GM19023 (cell line): ENCODE data around the gene PKN3.
"Not testable (repeated sequence)": the region's sequence is repeated elsewhere in the genome, so short reads cannot be mapped to it uniquely, and the experiment has no call there.

ENCODE experiments used
- ATAC-seq: cut with Tn5 transposase; IDR thresholded peaks from one replicate; pipeline ENCODE4 v1.9.1; 2021; ENCODE audit warnings: mild to moderate bottlenecking, moderate library complexity; ENCODE audit not compliant: unreplicated experiment

Gene PKN3

GRCh38 chr9:128690684-128691034 is 11.6 kb upstream of the PKN3 start:
- ATAC-seq: no peak

- not testable (repeated sequence) for ATAC-seq
These were observed 8.6 kb upstream of the PKN3 start for GRCh38 chr9:128693738-128694137.

- ATAC-seq: no peak
These were observed 8.0 kb upstream of the PKN3 start for GRCh38 chr9:128694344-128694743.

GRCh38 chr9:128696923-128697707 is 5.2 kb upstream of the PKN3 start:
- no peak for ATAC-seq

- ATAC-seq: not testable (repeated sequence)
These were observed 3.1 kb upstream of the PKN3 start for GRCh38 chr9:128699096-128699795.

- ATAC-seq: no peak
These were observed 962 bp upstream of the PKN3 start for GRCh38 chr9:128701227-128701854.

- no peak for ATAC-seq
These were observed 779 bp downstream of the PKN3 start for GRCh38 chr9:128702949-128703615.

GRCh38 chr9:128703616-128704355 is 1.5 kb downstream of the PKN3 start:
- ATAC-seq: no peak

- no peak for ATAC-seq
These were observed 2.0 kb downstream of the PKN3 start for GRCh38 chr9:128704356-128704670.

GRCh38 chr9:128705051-128705965 is 3.0 kb downstream of the PKN3 start:
- no peak for ATAC-seq

GRCh38 chr9:128706045-128706444 is 3.7 kb downstream of the PKN3 start:
- no peak for ATAC-seq

GRCh38 chr9:128706671-128707381 is 4.5 kb downstream of the PKN3 start:
- no peak for ATAC-seq

GRCh38 chr9:128707446-128707845 is 5.1 kb downstream of the PKN3 start:
- no peak for ATAC-seq

- ATAC-seq: no peak
These were observed 10.4 kb downstream of the PKN3 start for GRCh38 chr9:128712451-128713410.

GRCh38 chr9:128713411-128713780 is 11.1 kb downstream of the PKN3 start:
- no peak for ATAC-seq

- no peak for ATAC-seq
These were observed 11.8 kb downstream of the PKN3 start for GRCh38 chr9:128713941-128714573.

GRCh38 chr9:128714586-128715435 is 12.5 kb downstream of the PKN3 start:
- no peak for ATAC-seq
